ENCODE results near the gene ARHGDIG.

DNA sequence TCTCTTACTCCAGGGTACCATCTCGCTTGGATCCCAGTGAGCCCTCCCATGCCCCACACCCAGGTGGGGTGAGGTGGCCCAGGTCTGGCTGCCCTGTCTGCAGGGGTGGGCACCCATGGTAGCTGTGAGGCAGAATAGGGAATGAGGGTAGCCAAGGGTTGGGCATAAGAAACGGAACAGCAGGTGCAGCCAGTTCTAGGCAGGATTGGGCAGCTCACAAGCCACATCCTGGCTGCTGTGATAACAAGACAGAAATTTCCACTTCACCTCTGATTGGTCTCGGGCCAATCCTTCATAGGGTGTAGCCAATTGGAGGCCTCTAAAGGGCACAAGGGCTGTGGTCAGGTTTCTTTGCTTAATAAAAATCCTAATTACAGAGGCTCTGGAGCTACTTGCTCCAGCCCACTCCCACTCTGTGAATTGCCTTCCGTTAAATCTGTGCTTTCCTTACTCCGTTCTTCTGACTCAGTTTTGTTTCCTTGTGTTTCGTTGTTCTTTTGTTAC, 1.5 kb upstream of the ARHGDIG start:
- TF ChIP-seq, protein P1, sequence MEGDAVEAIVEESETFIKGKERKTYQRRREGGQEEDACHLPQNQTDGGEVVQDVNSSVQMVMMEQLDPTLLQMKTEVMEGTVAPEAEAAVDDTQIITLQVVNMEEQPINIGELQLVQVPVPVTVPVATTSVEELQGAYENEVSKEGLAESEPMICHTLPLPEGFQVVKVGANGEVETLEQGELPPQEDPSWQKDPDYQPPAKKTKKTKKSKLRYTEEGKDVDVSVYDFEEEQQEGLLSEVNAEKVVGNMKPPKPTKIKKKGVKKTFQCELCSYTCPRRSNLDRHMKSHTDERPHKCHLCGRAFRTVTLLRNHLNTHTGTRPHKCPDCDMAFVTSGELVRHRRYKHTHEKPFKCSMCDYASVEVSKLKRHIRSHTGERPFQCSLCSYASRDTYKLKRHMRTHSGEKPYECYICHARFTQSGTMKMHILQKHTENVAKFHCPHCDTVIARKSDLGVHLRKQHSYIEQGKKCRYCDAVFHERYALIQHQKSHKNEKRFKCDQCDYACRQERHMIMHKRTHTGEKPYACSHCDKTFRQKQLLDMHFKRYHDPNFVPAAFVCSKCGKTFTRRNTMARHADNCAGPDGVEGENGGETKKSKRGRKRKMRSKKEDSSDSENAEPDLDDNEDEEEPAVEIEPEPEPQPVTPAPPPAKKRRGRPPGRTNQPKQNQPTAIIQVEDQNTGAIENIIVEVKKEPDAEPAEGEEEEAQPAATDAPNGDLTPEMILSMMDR (IDR thresholded peaks at IDR 0.05) = no peak
- TF ChIP-seq POLR2A (IDR thresholded peaks at IDR 0.05) = no peak
